GM19193 (cell line): ENCODE measurements around the gene SYNE2.

Experiments used
- POLR2A ChIP-seq: IDR thresholded peaks from 4 replicates; pipeline ENCODE4 v1.6.1; 2011; ENCODE audit not compliant: insufficient read depth, insufficient read length; ENCODE audit errors: extremely low read depth

Gene SYNE2

DNA sequence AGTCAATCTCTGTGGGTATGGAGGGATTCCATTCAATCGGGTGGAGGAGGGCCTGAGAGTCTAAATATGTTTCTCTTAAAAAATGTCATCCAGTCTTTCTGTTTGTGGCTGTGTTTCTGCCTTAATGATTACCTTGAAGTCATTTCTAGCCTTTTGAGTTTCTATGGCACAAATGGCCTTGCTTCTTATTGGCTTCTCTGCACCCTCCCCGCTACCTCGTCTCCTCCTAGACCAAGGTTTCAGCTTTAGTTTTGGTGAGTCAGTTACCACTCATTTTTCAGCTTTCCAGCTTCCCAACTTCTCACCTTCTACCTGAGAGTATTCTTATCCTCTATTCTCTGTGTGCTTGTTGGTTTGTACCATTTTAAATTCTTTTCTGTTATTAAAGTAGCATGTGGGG, 159.2 kb downstream of the SYNE2 start:
- no peak for TF ChIP-seq POLR2A

DNA sequence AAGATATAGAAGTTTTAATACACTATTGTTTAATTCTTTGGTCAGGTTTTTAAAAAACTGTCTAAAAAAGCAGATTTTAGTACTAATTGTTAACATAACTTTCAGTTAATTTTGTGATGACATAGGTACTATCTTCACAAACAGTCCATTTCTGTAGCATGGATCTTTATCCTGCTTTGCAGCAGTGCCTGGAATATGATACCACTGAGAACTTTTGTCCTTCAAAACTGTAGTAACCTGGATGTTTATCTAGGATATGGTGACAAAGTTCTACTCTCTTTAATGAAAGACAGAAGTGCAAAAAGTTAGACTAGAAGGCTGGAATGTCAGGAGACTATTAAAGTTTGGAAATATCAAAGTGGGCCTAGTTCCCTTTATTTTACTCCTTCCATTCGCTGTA, 159.9 kb downstream of the SYNE2 start:
- TF ChIP-seq POLR2A: no peak

DNA sequence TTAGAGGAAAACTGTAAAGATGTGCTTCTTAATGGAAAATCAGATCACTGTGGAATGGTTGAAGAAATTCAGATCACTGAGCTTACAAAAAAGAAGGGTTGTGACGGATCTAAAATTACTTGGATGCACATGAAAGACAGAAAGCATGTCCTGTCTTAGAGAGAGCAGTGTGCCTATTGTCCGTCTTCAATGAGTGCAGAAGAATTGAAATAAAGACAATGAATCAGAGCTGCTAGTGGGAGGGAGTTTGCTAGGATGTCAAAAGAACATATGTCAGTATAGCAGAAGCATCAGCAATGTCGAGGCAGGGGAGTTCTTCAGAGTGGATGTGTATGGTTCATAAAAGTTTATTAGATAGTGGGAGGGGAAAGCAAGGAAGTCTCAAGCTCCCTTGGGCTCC, 172.7 kb downstream of the SYNE2 start:
- TF ChIP-seq POLR2A: no peak

DNA sequence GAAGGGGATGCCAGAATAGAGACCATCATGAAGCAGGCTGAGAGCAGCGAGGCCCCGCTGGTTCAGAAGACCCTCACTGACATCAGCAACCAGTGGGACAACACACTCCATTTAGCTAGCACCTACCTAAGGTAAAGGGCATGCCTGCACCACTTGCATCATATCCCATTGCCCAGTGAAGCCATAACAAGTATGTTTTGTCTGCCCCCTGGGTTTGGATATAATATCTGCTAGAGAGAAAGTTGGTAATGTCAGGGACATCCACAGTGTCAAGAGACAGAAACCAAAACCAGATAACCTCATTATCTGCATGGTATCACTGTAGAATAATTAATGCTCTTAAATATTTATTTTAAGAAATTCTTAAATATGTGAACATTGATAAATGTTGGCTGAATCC, 173.8 kb downstream of the SYNE2 start:
- no peak for TF ChIP-seq POLR2A

DNA sequence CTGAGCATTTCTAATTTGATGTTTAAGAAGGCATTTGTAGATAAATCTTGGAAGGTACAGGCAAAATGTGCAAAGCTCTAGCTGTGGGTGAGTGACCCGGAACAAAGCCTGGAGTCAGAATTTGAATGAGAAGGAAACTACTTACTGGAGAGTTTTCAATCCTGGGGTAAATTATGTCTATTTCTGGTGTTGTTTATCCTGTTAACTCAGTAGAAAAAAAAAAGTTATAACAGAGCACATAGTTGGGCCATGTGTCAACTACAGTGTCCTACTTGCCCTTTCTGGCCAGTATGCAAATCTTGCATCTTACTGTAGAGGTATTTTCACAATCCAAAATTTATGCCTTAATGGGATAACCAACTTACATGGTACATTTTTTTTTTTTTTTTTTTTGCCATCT, 182.3 kb downstream of the SYNE2 start:
- TF ChIP-seq POLR2A: no peak

DNA sequence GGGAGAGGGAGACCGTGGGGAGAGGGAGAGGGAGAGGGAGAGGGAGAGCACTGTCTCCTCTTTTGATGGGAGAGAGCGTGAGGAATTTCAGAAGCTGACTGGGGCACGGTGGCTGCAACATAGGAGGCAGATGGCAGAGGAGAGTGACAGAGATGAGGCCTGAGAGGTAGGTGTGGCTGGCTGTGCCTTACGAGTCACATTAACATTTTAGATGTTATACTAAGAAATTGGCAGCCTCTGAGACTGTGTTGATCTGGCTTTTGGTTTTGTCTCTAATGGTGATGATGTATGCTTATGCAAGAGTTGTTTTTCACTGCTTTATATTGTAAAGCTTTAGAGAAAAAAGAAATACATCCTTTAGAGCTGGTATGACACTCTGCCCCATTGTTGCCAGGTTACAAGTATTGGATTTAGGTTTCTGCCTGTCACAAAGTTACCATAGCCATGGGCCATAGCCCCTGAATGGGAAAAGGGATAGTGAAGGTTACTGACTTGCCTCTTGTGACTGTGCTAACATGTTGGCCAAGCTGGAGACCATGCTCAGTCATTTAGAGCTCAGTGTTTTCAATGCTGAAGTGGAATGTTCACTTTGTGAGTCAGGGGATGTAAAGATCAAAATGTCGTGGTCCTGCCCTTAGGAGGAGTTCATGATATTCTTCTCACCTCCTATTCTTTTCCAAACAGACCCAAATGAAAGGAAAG, 186.2 kb downstream of the SYNE2 start:
- no peak for TF ChIP-seq POLR2A

DNA sequence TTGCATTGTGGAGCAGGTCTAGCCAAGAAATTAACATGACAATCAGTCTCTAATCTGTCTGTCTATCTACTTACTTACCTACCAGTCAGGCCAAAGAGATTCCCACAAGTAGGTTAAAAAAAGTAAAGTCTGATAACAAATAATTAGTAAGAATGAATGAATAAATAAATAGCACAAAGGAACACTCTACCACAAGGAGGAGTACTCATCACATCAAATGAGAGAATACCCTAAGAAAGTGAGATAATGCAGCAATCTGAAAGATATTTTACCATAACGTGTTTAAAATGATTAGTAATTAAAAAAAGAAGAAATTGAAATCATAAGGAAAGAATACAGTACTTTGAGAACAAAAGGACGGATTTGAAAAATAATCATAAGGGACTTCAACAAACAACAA, 187.2 kb downstream of the SYNE2 start:
- TF ChIP-seq POLR2A: no peak

DNA sequence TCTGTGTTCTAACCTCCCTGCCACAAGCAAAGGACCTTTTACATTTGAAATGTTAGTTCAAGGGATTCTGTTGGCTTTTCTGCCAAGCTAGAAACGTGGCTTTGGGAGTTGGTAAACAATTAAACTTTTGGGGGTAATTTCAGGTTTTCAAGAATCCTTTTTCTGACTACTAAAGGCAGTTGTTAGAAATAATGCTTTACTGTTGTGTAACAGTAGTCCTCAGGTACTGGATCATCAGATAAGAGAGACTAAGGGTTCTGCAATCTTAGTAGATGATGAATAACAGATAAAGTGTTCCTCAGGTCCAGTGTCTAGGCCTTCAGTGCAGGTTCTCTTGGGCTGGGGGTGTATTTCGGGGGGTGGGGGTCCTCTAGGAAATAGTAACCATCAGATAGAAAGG, 192.3 kb downstream of the SYNE2 start:
- TF ChIP-seq POLR2A: no peak

DNA sequence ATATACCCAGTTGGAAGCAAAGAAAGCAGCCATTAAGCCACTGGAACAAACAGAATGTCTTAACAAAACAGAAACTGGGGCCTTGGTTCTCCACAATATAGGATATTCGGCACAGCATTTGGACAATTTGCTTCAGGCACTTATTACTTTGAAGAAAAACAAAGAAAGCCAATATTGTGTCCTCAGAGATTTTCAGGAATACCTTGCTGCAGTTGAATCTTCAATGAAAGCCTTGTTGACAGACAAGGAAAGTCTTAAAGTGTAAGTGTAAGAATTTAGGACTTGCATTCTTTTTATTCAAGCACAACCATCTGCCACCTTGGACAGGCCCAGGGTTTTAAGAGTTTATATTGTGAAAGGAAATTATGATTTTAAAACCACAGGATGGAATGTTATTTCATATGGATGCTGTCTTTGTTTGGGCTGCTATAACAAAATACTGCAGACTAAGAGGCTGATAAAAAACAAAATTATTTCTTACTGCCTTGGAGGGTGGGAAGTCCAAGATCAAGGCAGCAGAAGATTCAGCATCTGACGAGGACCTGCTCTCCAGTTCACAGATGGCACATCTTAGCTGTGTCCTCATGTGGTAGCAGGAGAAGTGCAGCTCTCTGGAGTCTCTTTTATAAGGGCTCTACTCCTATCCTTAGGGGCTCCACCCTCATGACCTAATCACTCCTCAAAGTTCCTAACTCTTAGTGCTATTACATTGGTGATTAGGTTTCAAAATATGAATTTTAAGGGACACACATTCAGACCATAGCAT, 197.0 kb downstream of the SYNE2 start:
- no peak for TF ChIP-seq POLR2A

DNA sequence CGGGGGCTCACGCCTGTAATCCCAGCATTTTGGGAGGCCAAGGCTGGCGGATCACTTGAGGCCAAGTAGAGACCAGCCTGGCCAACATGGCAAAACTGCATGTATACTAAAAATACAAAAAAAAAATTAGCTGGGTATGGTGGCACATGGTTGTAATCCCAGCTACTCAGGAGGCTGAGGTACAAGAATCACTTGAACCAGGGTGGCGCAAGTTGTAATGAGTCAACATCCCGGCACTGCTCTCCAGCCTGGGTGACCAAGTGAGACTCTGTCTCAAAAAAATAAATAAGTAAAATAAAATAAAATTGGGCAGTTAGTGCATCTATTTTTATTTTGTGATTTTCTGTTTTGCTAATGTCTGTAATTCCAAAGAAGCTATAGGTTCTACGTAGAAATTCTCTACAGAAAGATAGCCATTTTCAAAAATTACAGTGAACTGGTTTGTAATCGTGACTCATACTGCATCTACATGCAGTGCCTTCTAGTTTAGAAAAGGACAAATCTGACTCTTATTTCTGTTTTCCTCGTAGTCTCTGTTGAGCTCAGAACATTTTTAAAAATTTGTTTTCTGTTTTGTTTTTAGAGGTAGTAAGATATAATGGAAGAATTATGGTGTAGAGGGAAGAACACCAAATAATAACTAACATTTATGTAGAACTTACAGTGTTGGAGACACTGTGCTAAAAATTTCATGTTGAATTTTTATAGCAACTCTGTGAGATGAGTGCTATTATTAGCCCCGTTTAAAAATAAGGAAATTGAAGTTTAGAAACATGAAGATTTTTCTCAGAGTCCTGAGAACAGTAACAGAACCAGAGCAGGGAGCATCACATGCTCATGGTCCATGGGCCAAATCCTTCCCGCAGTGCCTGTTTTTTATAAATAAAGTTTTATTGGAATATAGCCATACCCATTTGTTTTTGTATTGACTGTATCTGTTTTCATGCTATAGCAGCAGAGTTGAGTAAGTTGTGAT, 201.2 kb downstream of the SYNE2 start:
- no peak for TF ChIP-seq POLR2A

DNA sequence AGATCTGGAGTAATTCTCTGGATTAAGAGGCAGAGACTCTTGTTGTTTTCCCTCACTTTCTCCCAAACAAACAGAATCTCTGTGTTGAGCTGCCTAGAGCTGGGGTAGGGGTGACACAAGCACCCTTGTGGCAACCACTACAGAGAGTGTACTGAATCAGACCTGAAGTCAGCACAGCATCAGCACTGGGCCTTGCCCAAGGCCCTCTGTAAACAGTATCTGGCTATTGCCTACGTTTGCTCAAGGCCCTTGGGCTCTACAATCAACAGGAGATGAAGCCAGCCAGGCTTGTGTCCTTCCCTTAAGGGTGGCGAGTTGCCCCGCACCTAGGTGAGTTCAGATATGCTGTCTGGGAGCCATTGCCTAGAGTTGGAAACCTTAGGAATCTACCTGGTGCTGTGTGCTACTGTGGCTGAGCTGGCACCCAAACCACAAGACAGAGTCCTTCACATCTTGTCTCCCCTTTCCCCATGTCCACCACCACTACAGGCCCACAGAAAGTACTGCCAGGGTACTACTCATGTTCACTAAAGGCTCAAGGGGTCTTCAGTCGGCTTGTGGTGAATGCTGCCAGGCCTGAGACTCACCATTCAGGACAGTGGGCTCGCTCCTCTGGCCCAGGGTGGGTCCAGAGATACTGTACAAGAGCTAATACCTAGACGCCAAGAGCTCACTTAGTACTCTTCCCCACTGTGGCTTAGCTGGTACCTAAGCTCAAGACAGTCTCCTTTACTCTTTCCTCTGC, 206.8 kb downstream of the SYNE2 start:
- no peak for TF ChIP-seq POLR2A

DNA sequence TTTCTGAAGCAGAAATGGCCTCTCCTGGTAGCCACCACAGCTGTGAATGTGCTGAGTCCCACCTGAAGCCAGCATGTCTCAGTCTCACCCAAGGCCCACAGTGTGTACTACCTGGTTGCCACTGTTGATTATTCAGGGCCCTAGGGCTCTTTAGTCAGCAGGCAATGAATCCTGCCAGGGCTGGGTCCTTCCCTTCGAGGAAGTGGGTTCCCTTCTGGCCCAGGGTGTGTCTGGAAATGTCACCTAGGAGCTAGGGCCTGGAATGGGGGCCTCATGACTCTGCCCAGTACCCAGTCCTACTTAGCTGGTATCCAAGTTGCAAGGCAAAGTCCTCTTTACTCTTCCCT, 207.4 kb downstream of the SYNE2 start:
- no peak for TF ChIP-seq POLR2A

DNA sequence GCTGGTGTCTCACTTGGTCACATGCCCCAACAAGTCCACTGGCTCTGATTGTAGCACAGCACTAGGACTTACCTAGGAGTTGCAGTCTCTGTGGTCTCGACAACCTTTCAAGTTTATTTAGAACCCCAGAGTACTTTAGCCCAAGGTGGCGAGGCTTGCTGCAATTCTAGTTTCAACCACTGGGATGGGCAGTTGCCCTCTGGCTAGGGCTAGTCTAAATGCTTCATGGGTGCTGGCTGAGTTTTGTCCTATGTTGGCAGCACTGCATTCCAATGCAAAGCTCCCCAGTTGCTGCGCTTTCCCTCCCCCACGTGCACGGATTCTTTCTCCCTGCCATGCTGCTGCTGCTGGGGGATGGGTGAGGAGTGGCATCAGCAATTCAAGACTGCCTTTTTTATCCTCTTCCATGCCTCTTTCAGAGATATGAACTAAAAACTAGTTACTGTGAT, 207.9 kb downstream of the SYNE2 start:
- TF ChIP-seq POLR2A: no peak

DNA sequence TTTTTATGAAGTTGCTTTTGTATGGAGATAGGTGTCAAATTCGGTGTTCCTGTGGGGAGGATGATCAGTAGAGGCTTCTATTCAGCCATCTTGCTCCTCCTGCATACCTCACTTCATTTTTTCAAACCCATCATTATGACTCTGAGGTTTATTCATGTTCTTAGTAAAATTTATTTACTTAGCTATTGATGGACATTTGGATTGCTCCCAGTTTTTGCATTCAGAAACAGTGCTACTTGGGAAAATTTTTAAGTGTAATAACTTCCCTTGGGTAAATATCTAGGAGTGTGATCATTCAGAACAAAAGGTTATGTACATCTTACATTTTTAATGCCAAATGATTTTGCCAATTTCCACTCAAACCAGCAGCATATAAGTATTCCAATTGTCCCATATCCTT, 208.3 kb downstream of the SYNE2 start:
- no peak for TF ChIP-seq POLR2A

DNA sequence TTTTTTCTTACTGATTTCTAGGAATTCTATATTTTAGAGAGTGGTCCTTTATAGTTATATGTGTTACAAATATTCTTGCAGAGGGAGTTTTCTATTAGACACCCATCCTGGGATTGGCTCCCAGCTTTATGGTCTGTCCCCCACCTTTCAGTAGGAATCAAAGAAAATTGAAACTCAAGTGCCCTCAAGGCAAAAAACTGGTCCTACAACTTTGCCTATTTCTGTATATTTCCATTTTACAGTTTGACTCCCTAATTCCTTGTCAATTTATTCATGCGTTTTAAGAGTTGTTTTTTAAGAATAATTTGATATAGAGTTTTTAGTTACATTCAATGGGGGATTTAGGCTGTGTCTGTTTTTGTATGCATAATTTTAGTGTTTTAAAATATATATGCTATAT, 208.9 kb downstream of the SYNE2 start:
- no peak for TF ChIP-seq POLR2A
